Pulmonary artery endothelial cell (primary cell): ENCODE results near the gene STON1. TPM values are rescaled to one million over a fixed set of nuclear protein-coding genes. Genes with fewer than 3 reads are reported as not detected.
"Not testable (repeated sequence)": the region's sequence is repeated elsewhere in the genome, so short reads cannot be mapped to it uniquely, and the experiment has no call there.

ENCODE experiments used
- DNase-seq: peaks from one replicate; pipeline ENCODE4 v3.0.0-alpha.2; 2011; ENCODE audit warnings: low read depth, low spot score
- total RNA-seq: library from RNA; depleted of rRNA; stranded (reverse); fragments of >200 nt; gene quantifications from 2 replicates; pipeline ENCODE4 v1.2.3, GENCODE V29; 2014

STON1 gene
- total RNA-seq, 1 donor from 2014 or later, result 7.3 TPM

- DNase-seq, result no peak
Measured at GRCh38 chr2:48613211-48613610, 83.3 kb downstream of the STON1 start.

DNA sequence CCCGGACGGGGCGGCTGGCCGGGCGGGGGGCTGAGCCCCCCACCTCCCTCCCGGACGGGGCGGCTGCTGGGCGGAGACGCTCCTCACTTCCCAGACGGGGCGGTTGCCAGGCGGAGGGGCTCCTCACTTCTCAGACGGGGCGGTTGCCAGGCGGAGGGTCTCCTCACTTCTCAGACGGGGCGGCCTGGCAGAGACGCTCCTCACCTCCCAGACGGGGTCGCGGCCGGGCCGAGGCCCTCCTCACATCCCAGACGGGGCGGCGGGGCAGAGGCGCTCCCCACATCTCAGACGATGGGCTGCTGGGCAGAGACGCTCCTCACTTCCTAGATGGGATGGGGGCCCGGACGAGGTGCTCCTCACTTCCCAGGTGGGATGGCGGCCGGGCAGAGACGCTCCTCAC lies 84.6 kb downstream of the STON1 start:
- DNase-seq, result not testable (repeated sequence)

GRCh38 chr2:48617618-48618017 lies 87.7 kb downstream of the STON1 start, which contains the start of gene GTF2A1L:
Gene GTF2A1L, plus strand, starts transcription at chr2:48617856. Its CDS starts 19 bp downstream, at chr2:48617875.
- DNase-seq, result no peak

DNA sequence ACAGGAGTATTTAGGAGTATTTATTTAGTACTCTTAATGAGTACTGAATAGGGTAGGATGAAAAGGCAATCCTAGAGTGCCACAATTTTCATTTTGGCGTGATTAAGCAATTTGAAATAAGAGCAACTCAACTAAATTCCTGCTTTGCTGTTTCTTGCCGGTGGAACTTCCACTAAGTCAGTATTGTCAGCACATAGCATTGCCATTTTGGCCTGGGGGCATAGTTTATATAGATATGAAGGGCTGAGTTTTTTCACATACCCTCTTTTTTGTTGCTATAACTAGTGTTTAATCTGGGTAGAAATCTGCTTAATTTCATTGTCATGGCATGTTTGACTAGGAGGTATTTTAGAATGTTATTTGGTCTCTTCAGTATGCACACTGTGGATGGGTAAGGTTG lies 89.6 kb downstream of the STON1 start:
- DNase-seq, result no peak

DNA sequence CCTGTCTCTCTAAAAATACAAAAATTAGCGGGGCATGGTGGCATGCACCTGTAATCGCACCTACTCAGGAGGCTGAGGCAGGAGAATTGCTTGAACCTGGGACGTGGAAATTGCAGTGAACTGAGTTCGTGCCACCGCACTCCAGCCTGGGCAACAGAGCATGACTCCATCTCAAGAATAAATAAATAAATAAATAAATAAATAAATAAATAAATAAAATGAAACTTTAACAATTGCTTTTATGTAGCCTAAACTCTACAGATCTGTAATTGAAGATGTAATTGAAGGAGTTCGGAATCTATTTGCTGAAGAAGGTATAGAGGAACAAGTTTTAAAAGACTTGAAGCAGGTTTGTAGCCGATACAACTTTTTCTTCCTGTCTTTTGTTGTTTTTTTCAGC lies 90.7 kb downstream of the STON1 start:
- no peak for DNase-seq

- not testable (repeated sequence) for DNase-seq
Measured at GRCh38 chr2:48622691-48623090, 92.7 kb downstream of the STON1 start.

DNA sequence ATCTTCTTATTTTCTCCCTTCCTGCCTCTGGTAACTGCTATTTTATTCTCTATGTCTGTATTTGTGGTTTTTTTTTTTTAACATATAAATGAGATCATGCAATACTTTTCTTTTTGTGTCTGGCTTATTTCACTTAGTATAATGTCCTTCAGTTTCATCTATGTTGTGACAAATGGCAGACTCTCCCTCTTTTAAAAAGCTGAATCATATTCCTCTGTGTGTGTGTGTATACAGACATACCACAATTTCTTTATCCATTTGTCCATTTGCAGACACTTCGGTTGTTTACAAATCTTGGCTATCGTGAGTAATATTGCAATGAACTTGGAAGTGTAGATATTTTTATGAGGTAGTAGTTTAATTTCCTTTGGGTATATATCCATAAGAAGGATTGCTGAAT lies 94.7 kb downstream of the STON1 start:
- no peak for DNase-seq

DNA sequence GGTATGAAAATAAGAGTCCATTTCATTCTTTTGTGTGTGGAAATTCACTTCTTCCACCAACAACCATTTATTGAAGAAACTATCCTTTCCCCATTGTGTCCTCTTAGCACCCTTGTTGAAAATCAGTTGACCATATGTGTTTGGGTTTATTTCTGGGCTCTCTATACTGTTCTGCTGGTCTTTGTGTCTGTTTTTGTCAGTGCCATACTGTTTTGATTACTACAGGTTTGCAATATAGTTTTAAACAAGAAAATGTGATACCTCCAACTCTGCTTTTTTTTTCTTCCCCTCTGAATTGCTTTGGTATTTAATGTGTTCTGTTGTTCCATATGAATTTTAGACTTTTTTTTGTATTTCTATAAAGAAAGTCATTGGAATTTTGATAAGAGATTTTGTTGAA lies 96.1 kb downstream of the STON1 start:
- no peak for DNase-seq

DNA sequence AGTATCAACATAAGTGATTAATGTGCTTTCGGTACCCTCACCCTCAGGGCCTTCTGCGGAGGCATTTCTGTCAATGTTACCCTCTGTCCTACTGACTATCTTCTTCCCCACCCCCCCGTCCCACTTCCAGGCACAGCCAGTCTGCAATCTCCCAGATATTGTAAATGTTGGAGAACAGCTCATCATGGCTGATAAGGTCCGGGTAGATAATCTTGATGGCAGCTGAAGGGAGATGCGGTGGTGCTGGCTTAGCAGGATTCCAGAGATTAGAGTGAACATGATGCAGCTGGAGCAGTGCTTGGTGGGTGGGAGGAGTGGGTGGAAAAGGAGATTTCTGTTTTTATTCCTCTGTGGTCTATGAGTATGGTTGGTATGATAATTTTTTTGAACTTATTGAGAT lies 103.2 kb downstream of the STON1 start:
- DNase-seq, result no peak

DNA sequence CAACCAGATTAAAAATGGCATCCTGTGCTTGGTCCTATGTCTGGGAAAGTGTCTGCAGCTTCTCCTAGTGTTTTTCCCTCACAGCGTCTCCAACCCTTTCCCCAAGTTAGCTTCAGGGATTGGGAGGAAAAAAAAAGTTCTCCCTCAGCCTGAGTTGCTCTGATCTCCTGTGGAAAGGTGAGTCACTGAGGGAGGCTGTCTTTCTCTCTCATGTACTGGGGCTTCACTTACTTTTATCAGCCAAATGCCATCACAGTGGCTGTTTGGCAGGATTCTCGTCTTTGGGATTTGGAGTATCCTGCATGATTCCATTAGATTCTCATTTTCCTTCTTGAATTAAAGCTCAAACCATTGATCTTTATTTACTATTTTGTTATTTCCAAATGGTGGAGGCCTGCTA lies 105.8 kb downstream of the STON1 start:
- no peak for DNase-seq

DNA sequence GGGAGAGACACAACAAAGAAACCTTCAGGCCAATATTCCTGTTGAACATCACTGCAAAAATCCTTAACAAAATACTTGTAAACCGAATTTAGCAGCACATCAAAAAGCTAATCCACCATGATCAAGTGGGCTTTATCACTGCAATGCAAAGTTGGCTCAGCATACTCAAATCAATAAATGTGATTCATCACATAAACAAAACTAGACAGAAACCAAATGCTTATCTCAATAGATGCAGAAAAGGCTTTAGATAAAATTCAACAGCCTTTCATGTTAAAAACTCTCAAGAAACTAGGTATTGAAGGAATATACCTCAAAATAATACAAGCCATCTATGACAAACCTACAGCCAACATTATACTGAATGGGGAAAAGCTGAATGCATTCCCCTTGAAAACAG lies 108.3 kb downstream of the STON1 start:
- no peak for DNase-seq

Other genes with a start within 250 kb of the STON1 start
- gene FOXN2, start 215.5 kb upstream of the STON1 start, total RNA-seq, result 28.4 and 41.3 TPM in 2 replicates
- 15.3 and 15.4 TPM in 2 replicates for gene PPP1R21, start 89.4 kb upstream of the STON1 start, total RNA-seq
- gene GTF2A1L, start 87.7 kb downstream of the STON1 start, total RNA-seq, result 0.59 and 0.74 TPM in 2 replicates
- not detected in 2 replicates for gene LHCGR, start 225.6 kb downstream of the STON1 start, total RNA-seq